Hepatocyte (in vitro differentiated cells): ENCODE measurements around the gene EPB41L1.

Experiments used
- CTCF ChIP-seq: fragments of 200-600 bp; sonication (generic); IDR thresholded peaks from 2 replicates; pipeline ENCODE4 v1.5.1; 2016; ENCODE audit warnings: antibody characterized with exemption, mild to moderate bottlenecking; ENCODE audit not compliant: poor library complexity
- EZH2 ChIP-seq: fragments of 200-600 bp; sonication (generic); IDR thresholded peaks from 2 replicates; pipeline ENCODE4 v1.6.1; 2016; ENCODE audit warnings: antibody characterized with exemption, mild to moderate bottlenecking, borderline replicate concordance

GRCh38 chr20:36249450-36249849 lies 94.9 kb downstream of the EPB41L1 start:
- TF ChIP-seq CTCF (no peak), EZH2 (no peak)
